Hematopoietic multipotent progenitor cell treated with erythropoietin and hydrocortisone succinate and interleukin-3 and kit ligand, for 15 days (in vitro differentiated cells): ENCODE data around the gene WT1.
"Not testable (repeated sequence)": the region's sequence is repeated elsewhere in the genome, so short reads cannot be mapped to it uniquely, and the experiment has no call there.

ENCODE experiments used
- DNase-seq: peaks from one replicate; pipeline ENCODE4 v3.0.0-alpha.2; 2015; ENCODE audit warnings: low spot score

The WT1 gene

GRCh38 chr11:32387411-32387810 lies 47.9 kb downstream of the WT1 start:
- no peak for DNase-seq

- DNase-seq = no peak
Measured at GRCh38 chr11:32386770-32387377, 48.5 kb downstream of the WT1 start.

- no peak for DNase-seq
Measured at GRCh38 chr11:32385998-32386397, 49.3 kb downstream of the WT1 start.

GRCh38 chr11:32382339-32383049 lies 52.8 kb downstream of the WT1 start:
- no peak for DNase-seq

GRCh38 chr11:32381179-32381578 lies 54.2 kb downstream of the WT1 start:
- no peak for DNase-seq

- DNase-seq = no peak
Measured at GRCh38 chr11:32379719-32380118, 55.6 kb downstream of the WT1 start.

- DNase-seq = no peak
Measured at GRCh38 chr11:32375826-32376225, 59.5 kb downstream of the WT1 start.

- DNase-seq = peak; percentile 69
Measured at GRCh38 chr11:32374261-32374711, 61.1 kb downstream of the WT1 start.

- DNase-seq = not testable (repeated sequence)
Measured at GRCh38 chr11:32369987-32370386, 65.4 kb downstream of the WT1 start.

- no peak for DNase-seq
Measured at GRCh38 chr11:32366666-32367065, 68.7 kb downstream of the WT1 start.

- DNase-seq = no peak
Measured at GRCh38 chr11:32365192-32365591, 70.1 kb downstream of the WT1 start.

GRCh38 chr11:32358729-32359128 lies 76.6 kb downstream of the WT1 start:
- DNase-seq = no peak

- no peak for DNase-seq
Measured at GRCh38 chr11:32353884-32354283, 81.5 kb downstream of the WT1 start.

- no peak for DNase-seq
Measured at GRCh38 chr11:32348502-32348901, 86.8 kb downstream of the WT1 start.

GRCh38 chr11:32344946-32345345 lies 90.4 kb downstream of the WT1 start:
- no peak for DNase-seq

GRCh38 chr11:32343325-32344008 lies 91.9 kb downstream of the WT1 start:
- no peak for DNase-seq

- no peak for DNase-seq
Measured at GRCh38 chr11:32341620-32342613, 93.4 kb downstream of the WT1 start.

- no peak for DNase-seq
Measured at GRCh38 chr11:32340181-32340580, 95.2 kb downstream of the WT1 start.
